Astrocyte of the spinal cord (primary cell): ENCODE measurements around the gene RBM43.
"Not testable (repeated sequence)": the region's sequence is repeated elsewhere in the genome, so short reads cannot be mapped to it uniquely, and the experiment has no call there.

Experiments
- DNase-seq: peaks from one replicate; pipeline ENCODE4 v3.0.0; 2011; ENCODE audit warnings: low read depth, low spot score
- H3K4me3 ChIP-seq: 2 replicates; pipeline ENCODE4 v1.5.1; 2011; ENCODE audit warnings: low read depth, mild to moderate bottlenecking, low read length, moderate library complexity
- in situ Hi-C: cut with HindIII; loops from 2 replicates; pipeline ENCODE4 v1.10.0; 2017; ENCODE audit warnings: low sequenced_read_pairs
- TF ChIP-seq, protein P1 (sequence below): IDR thresholded peaks from 2 replicates; pipeline ENCODE4 v1.5.1; 2012; ENCODE audit warnings: low read depth, mild to moderate bottlenecking, low read length, inconsistent platforms

The RBM43 gene

DNA sequence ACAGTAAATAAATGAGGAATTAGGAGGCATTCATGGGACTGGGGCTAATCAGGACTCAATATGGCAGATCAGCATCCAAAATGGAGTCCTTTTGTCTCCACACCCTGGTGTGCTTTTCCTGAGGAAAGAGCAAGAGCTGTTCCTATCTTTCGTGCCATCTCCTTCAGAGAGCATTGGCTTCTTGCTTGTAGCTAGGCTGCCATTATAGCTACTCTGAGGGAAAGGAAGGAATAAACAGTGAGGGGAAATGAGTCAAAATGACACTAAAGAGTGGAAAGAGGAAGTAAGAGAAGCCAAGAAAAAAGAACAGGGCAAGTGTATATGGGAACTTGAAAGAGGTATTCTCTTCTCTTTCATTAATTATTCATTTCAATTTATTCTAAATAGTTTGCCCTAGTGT, 36.2 kb upstream of the RBM43 start:
- in situ Hi-C loops = no loop called here
- TF ChIP-seq, protein P1, sequence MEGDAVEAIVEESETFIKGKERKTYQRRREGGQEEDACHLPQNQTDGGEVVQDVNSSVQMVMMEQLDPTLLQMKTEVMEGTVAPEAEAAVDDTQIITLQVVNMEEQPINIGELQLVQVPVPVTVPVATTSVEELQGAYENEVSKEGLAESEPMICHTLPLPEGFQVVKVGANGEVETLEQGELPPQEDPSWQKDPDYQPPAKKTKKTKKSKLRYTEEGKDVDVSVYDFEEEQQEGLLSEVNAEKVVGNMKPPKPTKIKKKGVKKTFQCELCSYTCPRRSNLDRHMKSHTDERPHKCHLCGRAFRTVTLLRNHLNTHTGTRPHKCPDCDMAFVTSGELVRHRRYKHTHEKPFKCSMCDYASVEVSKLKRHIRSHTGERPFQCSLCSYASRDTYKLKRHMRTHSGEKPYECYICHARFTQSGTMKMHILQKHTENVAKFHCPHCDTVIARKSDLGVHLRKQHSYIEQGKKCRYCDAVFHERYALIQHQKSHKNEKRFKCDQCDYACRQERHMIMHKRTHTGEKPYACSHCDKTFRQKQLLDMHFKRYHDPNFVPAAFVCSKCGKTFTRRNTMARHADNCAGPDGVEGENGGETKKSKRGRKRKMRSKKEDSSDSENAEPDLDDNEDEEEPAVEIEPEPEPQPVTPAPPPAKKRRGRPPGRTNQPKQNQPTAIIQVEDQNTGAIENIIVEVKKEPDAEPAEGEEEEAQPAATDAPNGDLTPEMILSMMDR = no peak
- H3K4me3 ChIP-seq = no peak overlapping the region
- DNase-seq = no peak

DNA sequence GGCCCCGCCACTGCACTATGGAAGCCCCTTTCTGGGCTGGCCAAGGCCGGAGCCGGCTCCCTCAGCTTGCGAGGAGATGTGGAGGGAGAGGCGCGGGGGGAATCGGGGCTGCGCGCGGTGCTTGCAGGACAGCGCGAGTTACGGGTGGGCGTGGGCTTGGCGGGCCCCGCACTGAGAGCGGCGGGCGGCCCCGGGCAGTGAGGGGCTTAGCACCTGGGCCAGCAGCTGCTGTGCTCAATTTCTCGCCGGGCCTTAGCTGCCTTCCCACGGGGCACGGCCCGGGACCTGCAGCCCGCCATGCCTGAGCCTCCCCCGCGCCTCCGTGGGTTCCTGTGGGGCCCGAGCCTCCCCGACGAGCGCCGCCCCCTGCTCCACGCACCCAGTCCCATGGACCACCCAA, 34.3 kb upstream of the RBM43 start:
- H3K4me3 ChIP-seq, in situ Hi-C loops, DNase-seq: not testable (repeated sequence)

GRCh38 chr2:151292546-151292945, 30.9 kb upstream of the RBM43 start:
- no peak for DNase-seq
- TF ChIP-seq, protein P1 = no peak
- H3K4me3 ChIP-seq = no peak overlapping the region
- in situ Hi-C loops = no loop called here

- no peak for DNase-seq
- in situ Hi-C loops = no loop called here
Measured at GRCh38 chr2:151292141-151292540, 30.5 kb upstream of the RBM43 start.

GRCh38 chr2:151291224-151291623, 29.6 kb upstream of the RBM43 start:
- no peak overlapping the region for H3K4me3 ChIP-seq
- TF ChIP-seq, protein P1 = no peak
- in situ Hi-C loops = no loop called here
- DNase-seq = no peak

More at GRCh38 chr2:151292141-151292540, 30.5 kb upstream of the RBM43 start:
- TF ChIP-seq, protein P1 = no peak
- no peak overlapping the region for H3K4me3 ChIP-seq

GRCh38 chr2:151289972-151290866, 28.6 kb upstream of the RBM43 start:
- DNase-seq = no peak
- H3K4me3 ChIP-seq = peak overlapping the region; percentile 51
- TF ChIP-seq, protein P1 = no peak
- in situ Hi-C loops = no loop called here

- TF ChIP-seq, protein P1 = no peak
- H3K4me3 ChIP-seq = no peak overlapping the region
- no peak for DNase-seq
- in situ Hi-C loops = no loop called here
Measured at GRCh38 chr2:151287513-151288250, 26.0 kb upstream of the RBM43 start.
